IPS DF 4.7 (cell line): Measurements from ENCODE around the gene ERGIC1.
"Not testable (repeated sequence)": the region's sequence is repeated elsewhere in the genome, so short reads cannot be mapped to it uniquely, and the experiment has no call there.

Experiments
- DNase-seq: peaks from one replicate; pipeline ENCODE4 v3.0.0-alpha.2; 2013; ENCODE audit warnings: low spot score; ENCODE audit errors: extremely low read depth

Gene ERGIC1

GRCh38 chr5:172846677-172847076 is 12.6 kb downstream of the ERGIC1 start:
- no peak for DNase-seq

- DNase-seq: not testable (repeated sequence)
These were observed 13.5 kb downstream of the ERGIC1 start for GRCh38 chr5:172847584-172847983.

GRCh38 chr5:172848419-172848818 is 14.4 kb downstream of the ERGIC1 start:
- DNase-seq: no peak

- DNase-seq: no peak
These were observed 15.8 kb downstream of the ERGIC1 start for GRCh38 chr5:172849606-172850453.

GRCh38 chr5:172850454-172850797 is 16.4 kb downstream of the ERGIC1 start:
- no peak for DNase-seq

- not testable (repeated sequence) for DNase-seq
These were observed 17.2 kb downstream of the ERGIC1 start for GRCh38 chr5:172851254-172851653.

- no peak for DNase-seq
These were observed 18.7 kb downstream of the ERGIC1 start for GRCh38 chr5:172852490-172853354.

- DNase-seq: no peak
These were observed 19.4 kb downstream of the ERGIC1 start for GRCh38 chr5:172853355-172853975.

GRCh38 chr5:172854451-172854871 is 20.4 kb downstream of the ERGIC1 start:
- no peak for DNase-seq

- no peak for DNase-seq
These were observed 20.9 kb downstream of the ERGIC1 start for GRCh38 chr5:172854971-172855370.

GRCh38 chr5:172855597-172856292 is 21.7 kb downstream of the ERGIC1 start:
- DNase-seq: no peak

- no peak for DNase-seq
These were observed 22.3 kb downstream of the ERGIC1 start for GRCh38 chr5:172856336-172856735.

- DNase-seq: no peak
These were observed 23.9 kb downstream of the ERGIC1 start for GRCh38 chr5:172857982-172858381.

- no peak for DNase-seq
These were observed 24.5 kb downstream of the ERGIC1 start for GRCh38 chr5:172858511-172858989.

- no peak for DNase-seq
These were observed 25.1 kb downstream of the ERGIC1 start for GRCh38 chr5:172858990-172859811.

- DNase-seq: no peak
These were observed 25.9 kb downstream of the ERGIC1 start for GRCh38 chr5:172859966-172860365.

GRCh38 chr5:172860520-172861443 is 26.7 kb downstream of the ERGIC1 start:
- DNase-seq: no peak

GRCh38 chr5:172861461-172861860 is 27.4 kb downstream of the ERGIC1 start:
- no peak for DNase-seq

- no peak for DNase-seq
These were observed 28.2 kb downstream of the ERGIC1 start for GRCh38 chr5:172862165-172862801.
